T-helper 2 cell treated with Interferon-gamma antibody and Interleukin-4, amounts not matched to agents 5 μg/mL and 100 μg/mL, for 36 hours (primary cell): ENCODE data around the gene E4F1.
"Not testable (repeated sequence)": the region's sequence is repeated elsewhere in the genome, so short reads cannot be mapped to it uniquely, and the experiment has no call there.

Source experiments
- DNase-seq: peaks from one replicate; pipeline ENCODE4 v3.0.0; 2021; ENCODE audit warnings: low spot score
- H3K27ac Mint-ChIP-seq: one replicate; pipeline ENCODE4 v1.8.0; 2021; ENCODE audit warnings: mild to moderate bottlenecking, mixed read lengths
- H3K27me3 Mint-ChIP-seq: one replicate; pipeline ENCODE4 v1.8.0; 2021; ENCODE audit warnings: low read depth, mixed read lengths
- H3K36me3 Mint-ChIP-seq: one replicate; pipeline ENCODE4 v1.8.0; 2021; ENCODE audit warnings: low read depth, mixed read lengths
- H3K4me1 Mint-ChIP-seq: one replicate; pipeline ENCODE4 v1.8.0; 2021; ENCODE audit warnings: low read depth, mixed read lengths
- H3K4me3 Mint-ChIP-seq: one replicate; pipeline ENCODE4 v1.8.0; 2022; ENCODE audit warnings: mild to moderate bottlenecking, moderate library complexity, mixed read lengths
- H3K9me3 Mint-ChIP-seq: one replicate; pipeline ENCODE4 v1.8.0; 2021; ENCODE audit warnings: mixed read lengths

E4F1 gene

GRCh38 chr16:2195322-2196161 is 27.8 kb upstream of the E4F1 start:
- no peak overlapping the region for H3K27ac Mint-ChIP-seq
- no peak overlapping the region for H3K4me3 Mint-ChIP-seq
- H3K9me3 Mint-ChIP-seq: no peaks in the 10 kb centered on the region
- H3K36me3 Mint-ChIP-seq: no peaks in the 10 kb centered on the region
- DNase-seq: no peak
- H3K27me3 Mint-ChIP-seq: peaks cover 41% of the 10 kb centered on the region
- no peaks in the 10 kb centered on the region for H3K4me1 Mint-ChIP-seq

GRCh38 chr16:2196162-2196980 is 27.0 kb upstream of the E4F1 start, which contains the start of gene CASKIN1:
CASKIN1 (minus strand) TSS chr16:2196605; CDS start chr16:2196432, 173 bp downstream.
- H3K4me1 Mint-ChIP-seq: no peaks in the 10 kb centered on the region
- H3K36me3 Mint-ChIP-seq: no peaks in the 10 kb centered on the region
- H3K27ac Mint-ChIP-seq: no peak within 1 kb of the TSS
- no peak for DNase-seq
- no peaks in the 10 kb centered on the region for H3K9me3 Mint-ChIP-seq
- H3K4me3 Mint-ChIP-seq: peak within 1 kb of the TSS; percentile 50
- H3K27me3 Mint-ChIP-seq: peaks cover 41% of the 10 kb centered on the region

- Mint-ChIP-seq H3K9me3 (no peaks in the 10 kb centered on the region), H3K27me3 (peaks cover 45% of the 10 kb centered on the region), H3K4me1 (no peaks in the 10 kb centered on the region), H3K36me3 (no peaks in the 10 kb centered on the region), H3K4me3 (peak overlapping the region; percentile 50), H3K27ac (no peak overlapping the region)
- DNase-seq: no peak
Observed at GRCh38 chr16:2196981-2197511, 26.3 kb upstream of the E4F1 start.

- no peaks in the 10 kb centered on the region for H3K4me1 Mint-ChIP-seq
- H3K27ac Mint-ChIP-seq: no peak overlapping the region
- no peak for DNase-seq
- H3K36me3 Mint-ChIP-seq: no peaks in the 10 kb centered on the region
- H3K27me3 Mint-ChIP-seq: peaks cover 46% of the 10 kb centered on the region
- no peak overlapping the region for H3K4me3 Mint-ChIP-seq
- no peaks in the 10 kb centered on the region for H3K9me3 Mint-ChIP-seq
Observed at GRCh38 chr16:2197765-2198164, 25.6 kb upstream of the E4F1 start.

- H3K27me3 Mint-ChIP-seq: peaks cover 46% of the 10 kb centered on the region
- no peaks in the 10 kb centered on the region for H3K9me3 Mint-ChIP-seq
- H3K4me1 Mint-ChIP-seq: no peaks in the 10 kb centered on the region
- H3K27ac Mint-ChIP-seq: no peak overlapping the region
- H3K4me3 Mint-ChIP-seq: no peak overlapping the region
- no peaks in the 10 kb centered on the region for H3K36me3 Mint-ChIP-seq
- no peak for DNase-seq
Observed at GRCh38 chr16:2198283-2198682, 25.1 kb upstream of the E4F1 start.

GRCh38 chr16:2199095-2199494 is 24.3 kb upstream of the E4F1 start:
- H3K27me3 Mint-ChIP-seq: peaks cover 44% of the 10 kb centered on the region
- no peak overlapping the region for H3K4me3 Mint-ChIP-seq
- H3K4me1 Mint-ChIP-seq: no peaks in the 10 kb centered on the region
- no peaks in the 10 kb centered on the region for H3K9me3 Mint-ChIP-seq
- DNase-seq: no peak
- H3K36me3 Mint-ChIP-seq: no peaks in the 10 kb centered on the region
- H3K27ac Mint-ChIP-seq: no peak overlapping the region

- Mint-ChIP-seq H3K4me1 (peaks cover 3% of the 10 kb centered on the region), H3K27ac (no peak overlapping the region), H3K27me3 (peaks cover 40% of the 10 kb centered on the region), H3K9me3 (no peaks in the 10 kb centered on the region), H3K4me3 (no peak overlapping the region), H3K36me3 (no peaks in the 10 kb centered on the region)
- DNase-seq: no peak
Observed at GRCh38 chr16:2199621-2200139, 23.7 kb upstream of the E4F1 start.

- Mint-ChIP-seq H3K4me1 (peaks cover 5% of the 10 kb centered on the region), H3K9me3 (no peaks in the 10 kb centered on the region), H3K27ac (no peak overlapping the region), H3K36me3 (no peaks in the 10 kb centered on the region), H3K27me3 (peaks cover 34% of the 10 kb centered on the region), H3K4me3 (no peak overlapping the region)
- no peak for DNase-seq
Observed at GRCh38 chr16:2200313-2200712, 23.1 kb upstream of the E4F1 start.

- H3K4me1 Mint-ChIP-seq, H3K9me3 Mint-ChIP-seq, DNase-seq: not testable (repeated sequence)
- peak overlapping the region; percentile 49 for H3K4me3 Mint-ChIP-seq
- peaks cover 11% of the 10 kb centered on the region for H3K36me3 Mint-ChIP-seq
- H3K27me3 Mint-ChIP-seq: peaks cover 19% of the 10 kb centered on the region
- H3K27ac Mint-ChIP-seq: peak overlapping the region; percentile 6
Observed at GRCh38 chr16:2203119-2203688, 20.2 kb upstream of the E4F1 start.

GRCh38 chr16:2204416-2205103 is 18.8 kb upstream of the E4F1 start:
- peak overlapping the region; percentile 73 for H3K4me3 Mint-ChIP-seq
- peaks cover 7% of the 10 kb centered on the region for H3K4me1 Mint-ChIP-seq
- peaks cover 13% of the 10 kb centered on the region for H3K36me3 Mint-ChIP-seq
- peaks cover 10% of the 10 kb centered on the region for H3K27me3 Mint-ChIP-seq
- H3K27ac Mint-ChIP-seq: peak overlapping the region; percentile 76
- DNase-seq: no peak
- no peaks in the 10 kb centered on the region for H3K9me3 Mint-ChIP-seq

- Mint-ChIP-seq H3K27ac (peak within 1 kb of the TSS; percentile 80), H3K27me3 (peaks cover 6% of the 10 kb centered on the region), H3K36me3 (peaks cover 13% of the 10 kb centered on the region), H3K9me3 (no peaks in the 10 kb centered on the region), H3K4me1 (peaks cover 7% of the 10 kb centered on the region), H3K4me3 (peak within 1 kb of the TSS; percentile 84)
- DNase-seq: peak; percentile 89
Observed at GRCh38 chr16:2205104-2205966, 18.1 kb upstream of the E4F1 start, which contains the start of gene MLST8. MLST8 (plus strand) TSS chr16:2205454; CDS start chr16:2206086, 632 bp downstream.

GRCh38 chr16:2205967-2206313 is 17.5 kb upstream of the E4F1 start:
- DNase-seq: no peak
- Mint-ChIP-seq H3K27ac (peak overlapping the region; percentile 80), H3K9me3 (no peaks in the 10 kb centered on the region)

More at GRCh38 chr16:2205967-2206313, 17.5 kb upstream of the E4F1 start:
- Mint-ChIP-seq H3K4me1 (peaks cover 7% of the 10 kb centered on the region), H3K4me3 (peak overlapping the region; percentile 84), H3K36me3 (peaks cover 13% of the 10 kb centered on the region), H3K27me3 (peaks cover 5% of the 10 kb centered on the region)
